GM13976 (cell line): Measurements from ENCODE around the gene CHCHD3.

Experiments
- DNase-seq: peaks from one replicate; pipeline ENCODE4 v3.0.0; 2012; ENCODE audit warnings: low spot score
- CTCF ChIP-seq: IDR thresholded peaks from 2 replicates; pipeline ENCODE4 v1.5.1; 2012; ENCODE audit warnings: borderline replicate concordance, mild to moderate bottlenecking; ENCODE audit not compliant: insufficient read depth; ENCODE audit errors: extremely low read depth, missing control alignments, control extremely low read depth
- in situ Hi-C: fragments of 300-500 bp; cut with MboI; formaldehyde crosslinking; loops from one replicate; pipeline ENCODE4 v1.12.0; 2022; ENCODE audit warnings: low sequenced_read_pairs, mixed read lengths, inconsistent platforms; ENCODE audit not compliant: unreplicated experiment

CHCHD3 gene

GRCh38 chr7:132735476-132735875, 346.4 kb downstream of the CHCHD3 start:
- DNase-seq, result no peak
- TF ChIP-seq CTCF, result no peak
- in situ Hi-C loops, result no loop called here
